SH-SY5Y (cell line): ENCODE results near the gene CSRP1.

Experiments
- GATA2 ChIP-seq: IDR thresholded peaks from 2 replicates; pipeline ENCODE4 v1.6.1; 2011; ENCODE audit warnings: mild to moderate bottlenecking, low read depth, low read length
- GATA3 ChIP-seq: IDR thresholded peaks from 2 replicates; pipeline ENCODE4 v1.6.1; 2011; ENCODE audit warnings: low read depth, mild to moderate bottlenecking, low read length, moderate library complexity

The CSRP1 gene

GRCh38 chr1:201506557-201507359 is at the start of gene CSRP1:
Gene CSRP1 (minus strand): TSS chr1:201507123. CDS start chr1:201496303, 10,820 bp downstream.
- TF ChIP-seq GATA3 (no peak), GATA2 (0 out of 2 replicates have a peak, but pooled peaks have one; percentile 11)

DNA sequence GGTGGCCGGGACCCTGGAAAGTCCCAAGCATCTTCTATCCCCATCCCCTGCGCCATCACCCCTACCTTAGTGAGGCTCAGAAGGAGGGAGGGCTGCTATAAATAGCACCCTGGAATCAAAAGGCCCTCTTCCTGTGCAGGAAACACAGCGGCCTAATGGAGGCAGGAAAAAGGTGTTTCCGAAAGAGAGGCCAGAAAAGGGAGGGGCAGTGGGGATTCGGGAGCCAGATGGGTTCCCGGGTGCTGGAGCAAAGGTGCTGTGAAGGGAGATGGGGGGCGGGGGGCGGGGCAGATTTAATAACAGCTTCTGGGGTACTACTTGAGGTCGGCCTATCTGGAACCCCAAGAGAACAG is 48.6 kb upstream of the CSRP1 start:
- TF ChIP-seq GATA3, result no peak
- TF ChIP-seq GATA2, result no peak

DNA sequence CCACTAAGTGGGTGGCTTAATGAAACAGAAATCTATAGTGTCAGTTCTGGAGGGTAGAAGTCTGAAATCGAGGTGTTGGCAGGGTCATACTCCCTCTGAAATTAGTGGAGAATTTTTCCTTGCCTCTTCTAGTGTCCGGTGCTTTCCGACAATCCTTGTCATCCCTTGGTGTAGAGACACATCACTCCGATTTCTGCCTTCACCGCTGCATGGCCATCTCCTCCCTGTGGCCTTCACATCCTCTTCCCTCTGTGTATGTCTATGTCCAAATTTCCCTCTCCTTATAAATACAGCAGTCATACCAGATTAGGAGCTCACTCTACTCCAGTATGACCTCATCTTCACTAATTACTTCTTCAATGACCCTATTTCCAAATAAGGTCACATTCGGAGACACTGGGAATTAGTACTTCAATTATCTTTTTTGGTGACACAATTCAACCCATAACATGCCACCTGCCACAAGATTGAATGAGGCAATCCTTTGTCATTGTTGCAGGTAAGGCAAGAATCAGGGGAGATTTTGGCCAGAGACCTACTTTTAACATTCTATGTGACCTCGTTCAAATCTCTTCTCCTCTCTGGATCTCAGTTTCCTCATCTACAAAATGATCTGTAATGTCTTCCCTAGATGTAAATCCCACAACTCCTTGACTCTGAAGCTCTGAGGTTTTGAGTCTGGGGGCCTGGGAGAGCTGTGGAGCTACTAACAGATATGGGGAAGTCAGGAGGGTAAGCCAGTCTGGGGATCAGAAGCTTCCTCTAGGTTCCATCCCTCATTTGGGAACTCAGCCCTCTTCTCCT is 48.1 kb upstream of the CSRP1 start:
- TF ChIP-seq GATA2, result no peak
- no peak for TF ChIP-seq GATA3

DNA sequence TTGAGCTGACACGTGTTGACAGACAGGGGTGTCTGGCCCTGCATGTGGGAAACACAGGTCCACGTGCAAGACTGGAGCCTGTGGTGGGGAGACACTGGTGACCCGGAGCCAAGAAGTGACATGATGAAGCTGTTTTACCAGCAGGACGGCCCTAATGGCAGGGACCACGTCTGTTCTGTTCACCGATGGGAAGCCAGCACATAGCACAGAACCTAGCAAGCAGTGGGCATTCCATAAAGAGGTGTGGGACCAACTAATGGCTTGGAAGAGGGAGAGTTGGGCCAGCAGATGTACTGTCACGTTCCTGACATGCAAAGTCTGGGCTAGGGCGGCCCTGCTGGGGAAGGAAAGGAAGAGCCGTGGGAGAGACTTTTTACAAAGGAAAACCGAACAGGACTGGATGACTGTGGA is 47.3 kb upstream of the CSRP1 start:
- TF ChIP-seq GATA3, result no peak
- TF ChIP-seq GATA2, result no peak

GRCh38 chr1:201553496-201554189 is 46.7 kb upstream of the CSRP1 start:
- no peak for TF ChIP-seq GATA2
- no peak for TF ChIP-seq GATA3

- TF ChIP-seq GATA3 (no peak), GATA2 (peak; percentile 58)
Observed at GRCh38 chr1:201552941-201553351, 46.0 kb upstream of the CSRP1 start.

DNA sequence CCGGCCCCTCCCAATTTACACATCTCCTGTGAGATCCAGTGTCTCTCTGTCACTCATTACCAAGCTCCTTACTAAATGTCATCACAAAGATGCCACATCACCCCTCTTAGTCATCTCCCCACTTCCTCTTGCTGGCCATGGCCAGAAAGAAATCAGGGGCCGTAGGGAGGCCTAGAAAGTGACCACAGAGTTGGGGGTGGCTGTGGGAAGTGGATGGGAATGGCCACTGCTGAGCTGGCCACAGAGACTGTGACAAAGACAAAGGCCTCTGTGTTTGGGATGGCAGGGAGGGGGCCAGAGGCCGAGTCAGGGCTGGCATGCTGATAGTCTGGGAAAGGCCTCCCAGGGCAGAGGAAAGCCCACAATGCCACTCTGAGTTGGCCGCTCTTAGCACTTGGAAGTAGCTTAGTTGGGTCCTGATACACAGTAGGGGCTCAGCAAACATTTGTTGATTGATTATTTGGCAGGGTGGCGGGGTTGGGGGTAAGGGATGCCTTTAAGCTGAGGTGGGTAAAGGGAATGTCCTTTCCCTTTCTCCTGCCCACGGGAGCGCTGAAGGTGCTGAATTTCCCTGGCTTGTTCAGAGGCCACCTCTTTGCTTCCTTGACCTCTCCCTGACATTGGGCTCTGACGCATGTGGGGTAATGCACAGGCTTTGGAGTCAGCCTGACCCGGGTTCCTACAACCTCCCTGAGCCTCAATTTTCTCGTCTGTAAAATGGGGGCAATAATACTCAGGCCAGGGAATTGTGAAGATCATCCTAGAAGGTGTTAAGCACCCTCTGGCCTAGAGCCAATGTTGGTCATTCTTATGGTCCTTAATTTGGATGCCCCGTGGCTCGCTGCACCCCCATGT is 45.2 kb upstream of the CSRP1 start:
- no peak for TF ChIP-seq GATA2

DNA sequence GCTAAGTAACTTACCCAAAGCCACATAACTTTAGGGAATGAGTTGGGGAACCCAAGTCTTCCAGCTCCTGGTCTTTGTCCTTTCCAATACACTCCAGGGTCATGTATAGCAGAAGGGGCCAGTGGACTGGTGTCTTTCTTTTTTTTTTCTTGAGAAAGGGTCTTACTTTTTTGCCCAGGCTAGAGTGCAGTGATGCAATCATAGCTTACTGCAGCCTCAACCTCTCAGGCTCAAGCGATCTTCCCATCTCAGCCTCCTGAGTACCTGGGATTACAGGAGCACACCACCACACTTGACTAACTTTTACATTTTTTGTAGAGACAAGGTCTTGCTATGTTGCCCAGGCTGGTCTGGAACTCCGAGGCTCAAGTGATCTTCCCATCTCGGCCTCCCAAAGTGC is 44.2 kb upstream of the CSRP1 start:
- TF ChIP-seq GATA2 (no peak), GATA3 (no peak)

DNA sequence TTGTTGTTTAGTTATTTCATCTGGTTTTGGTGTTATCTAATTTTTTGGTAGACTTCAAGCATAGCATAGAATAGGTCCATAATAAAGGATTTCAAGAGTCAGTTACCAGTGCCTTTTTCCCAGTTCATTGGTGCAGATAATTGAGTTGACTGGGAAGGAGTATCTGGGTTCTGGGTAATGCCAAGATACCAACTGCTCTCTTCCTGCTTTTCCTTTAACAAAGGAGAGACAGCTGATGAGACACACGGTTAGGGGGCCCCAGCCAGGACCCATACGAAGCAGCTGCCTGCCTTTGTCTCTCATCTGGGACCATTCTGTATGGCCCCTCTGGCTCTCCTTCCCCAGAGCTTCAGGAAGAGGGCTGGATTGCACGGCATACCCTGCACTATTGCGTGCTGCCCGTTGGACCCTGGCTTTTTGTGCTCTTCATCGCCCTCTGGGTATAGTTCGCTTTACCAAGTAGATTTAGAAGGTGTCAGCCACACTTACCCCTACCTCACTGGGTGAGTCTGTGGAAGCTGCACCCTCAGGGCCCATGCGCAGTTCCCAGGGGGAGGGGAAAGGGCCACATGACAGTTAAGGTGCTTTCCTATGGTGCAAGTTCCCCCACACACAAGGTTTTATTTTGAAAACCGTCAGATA is 39.0 kb upstream of the CSRP1 start:
- TF ChIP-seq GATA3 (no peak), GATA2 (no peak)

GRCh38 chr1:201544710-201545109 is 37.8 kb upstream of the CSRP1 start:
- TF ChIP-seq GATA3 (no peak), GATA2 (no peak)

DNA sequence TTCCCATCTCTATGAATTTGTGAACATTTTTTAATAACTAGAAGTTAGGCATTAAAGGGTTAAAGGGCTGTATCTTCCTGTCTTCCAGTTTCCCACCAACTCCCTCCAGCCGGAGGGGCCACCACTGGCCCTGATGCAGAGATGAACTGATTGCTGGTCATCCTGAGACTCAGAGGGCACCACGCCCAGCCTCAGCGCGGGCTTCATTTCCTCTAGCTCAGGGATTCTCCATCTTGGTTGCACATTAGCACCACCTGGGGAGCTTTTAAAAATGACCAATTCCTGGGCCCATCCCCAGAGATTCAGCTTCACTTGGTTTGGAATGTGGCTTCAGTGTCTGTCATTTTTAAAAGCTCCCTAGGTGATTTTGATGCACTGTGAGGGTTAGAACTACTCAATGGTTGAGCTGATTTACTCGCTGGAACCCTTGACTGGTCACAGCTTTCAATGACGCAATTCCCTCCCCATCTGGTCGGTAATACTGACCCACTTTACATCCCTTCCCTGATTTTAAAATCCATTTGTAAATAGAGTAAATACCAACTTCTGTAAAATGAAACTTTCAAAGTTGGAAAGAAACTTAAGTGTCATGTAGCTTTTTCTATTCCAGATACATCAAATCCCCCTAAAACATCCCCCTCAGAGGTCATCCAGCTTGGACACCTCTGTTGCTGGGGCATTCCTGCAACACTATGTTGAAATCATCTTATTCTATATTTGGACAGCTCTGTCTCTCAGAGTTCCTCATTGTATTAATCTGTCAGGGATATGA is 37.1 kb upstream of the CSRP1 start:
- TF ChIP-seq GATA3 (no peak), GATA2 (no peak)

GRCh38 chr1:201542309-201543035 is 35.5 kb upstream of the CSRP1 start:
- TF ChIP-seq GATA3 (no peak), GATA2 (no peak)
